ENCODE measurements around the gene SLC25A29.

DNA sequence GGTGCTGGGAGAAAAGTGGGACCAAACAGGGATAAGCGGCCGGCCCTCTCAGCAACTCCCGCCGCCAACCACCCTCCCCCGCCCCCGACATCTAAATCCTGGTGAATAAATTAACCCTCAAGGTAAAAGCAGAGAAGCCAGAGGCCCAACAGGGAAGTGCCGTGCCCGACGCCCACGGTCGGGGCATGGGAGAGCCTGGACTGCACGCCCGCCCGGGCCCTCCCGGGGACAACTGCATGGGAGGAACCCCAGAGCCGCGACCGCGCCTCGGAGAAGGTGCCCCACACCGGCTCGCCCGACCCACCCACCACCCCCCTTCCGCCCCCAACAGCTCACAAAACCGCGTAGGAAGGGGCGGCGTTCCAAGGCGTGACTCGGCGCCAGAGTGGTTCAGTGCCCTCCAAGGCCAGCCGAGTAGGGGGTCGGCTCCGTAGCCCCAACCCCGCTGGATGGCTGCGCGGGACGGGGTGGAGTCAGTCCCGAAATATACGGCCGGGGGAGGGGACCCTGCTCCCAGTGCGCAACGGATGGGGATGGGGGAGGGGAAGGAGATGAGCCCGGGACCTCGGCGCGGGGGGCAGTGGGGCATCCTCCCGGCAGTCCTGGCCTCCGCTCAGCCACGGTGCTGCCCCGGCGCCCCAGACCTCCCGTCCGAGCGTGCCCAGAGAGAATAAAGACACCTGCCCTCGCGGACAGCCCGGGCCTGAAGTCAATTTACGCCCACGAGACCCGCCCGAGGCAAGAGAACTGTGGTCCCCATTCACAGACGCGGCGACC is 732 bp downstream of the SLC25A29 start:
- TF ChIP-seq POLR2AphosphoS5 (IDR thresholded peaks at IDR 0.05; ENCODE audit: low read depth, low read length) (no peak), TAF1 (IDR thresholded peaks at IDR 0.05; ENCODE audit: borderline replicate concordance, insufficient read depth, low read length) (no peak)
- TF ChIP-seq, protein P1, sequence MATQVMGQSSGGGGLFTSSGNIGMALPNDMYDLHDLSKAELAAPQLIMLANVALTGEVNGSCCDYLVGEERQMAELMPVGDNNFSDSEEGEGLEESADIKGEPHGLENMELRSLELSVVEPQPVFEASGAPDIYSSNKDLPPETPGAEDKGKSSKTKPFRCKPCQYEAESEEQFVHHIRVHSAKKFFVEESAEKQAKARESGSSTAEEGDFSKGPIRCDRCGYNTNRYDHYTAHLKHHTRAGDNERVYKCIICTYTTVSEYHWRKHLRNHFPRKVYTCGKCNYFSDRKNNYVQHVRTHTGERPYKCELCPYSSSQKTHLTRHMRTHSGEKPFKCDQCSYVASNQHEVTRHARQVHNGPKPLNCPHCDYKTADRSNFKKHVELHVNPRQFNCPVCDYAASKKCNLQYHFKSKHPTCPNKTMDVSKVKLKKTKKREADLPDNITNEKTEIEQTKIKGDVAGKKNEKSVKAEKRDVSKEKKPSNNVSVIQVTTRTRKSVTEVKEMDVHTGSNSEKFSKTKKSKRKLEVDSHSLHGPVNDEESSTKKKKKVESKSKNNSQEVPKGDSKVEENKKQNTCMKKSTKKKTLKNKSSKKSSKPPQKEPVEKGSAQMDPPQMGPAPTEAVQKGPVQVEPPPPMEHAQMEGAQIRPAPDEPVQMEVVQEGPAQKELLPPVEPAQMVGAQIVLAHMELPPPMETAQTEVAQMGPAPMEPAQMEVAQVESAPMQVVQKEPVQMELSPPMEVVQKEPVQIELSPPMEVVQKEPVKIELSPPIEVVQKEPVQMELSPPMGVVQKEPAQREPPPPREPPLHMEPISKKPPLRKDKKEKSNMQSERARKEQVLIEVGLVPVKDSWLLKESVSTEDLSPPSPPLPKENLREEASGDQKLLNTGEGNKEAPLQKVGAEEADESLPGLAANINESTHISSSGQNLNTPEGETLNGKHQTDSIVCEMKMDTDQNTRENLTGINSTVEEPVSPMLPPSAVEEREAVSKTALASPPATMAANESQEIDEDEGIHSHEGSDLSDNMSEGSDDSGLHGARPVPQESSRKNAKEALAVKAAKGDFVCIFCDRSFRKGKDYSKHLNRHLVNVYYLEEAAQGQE (IDR thresholded peaks at IDR 0.05; ENCODE audit: insufficient read depth in 1 of 2, low read depth in 2 of 2, low read length in 2 of 2) = no peak
